Endodermal cell (in vitro differentiated cells): ENCODE data around the gene CCDC91. TPM values are rescaled to one million over a fixed set of nuclear protein-coding genes. Genes with fewer than 3 reads are reported as not detected.

Experiments used
- DNase-seq: peaks from one replicate; pipeline ENCODE4 v3.0.0-alpha.2; 2017
- H3K27ac ChIP-seq: 2 replicates; pipeline ENCODE4 v1.5.1; 2013; ENCODE audit warnings: mild to moderate bottlenecking, low read depth, low read length, moderate library complexity
- H3K27me3 ChIP-seq: 2 replicates; pipeline ENCODE4 v1.6.1; 2013; ENCODE audit warnings: mild to moderate bottlenecking, low read length, moderate library complexity; ENCODE audit not compliant: insufficient read depth, control insufficient read depth, poor library complexity, severe bottlenecking
- H3K36me3 ChIP-seq: 2 replicates; pipeline ENCODE4 v1.7.0; 2013; ENCODE audit warnings: mild to moderate bottlenecking, low read length, moderate library complexity; ENCODE audit not compliant: control insufficient read depth, insufficient read depth
- H3K4me1 ChIP-seq: one replicate; pipeline ENCODE4 v1.7.0; 2013; ENCODE audit warnings: low read length; ENCODE audit not compliant: control insufficient read depth, insufficient read depth
- H3K4me3 ChIP-seq: 2 replicates; pipeline ENCODE4 v1.5.1; 2013; ENCODE audit warnings: mild to moderate bottlenecking, low read length, moderate library complexity
- H3K9ac ChIP-seq: 2 replicates; pipeline ENCODE4 v1.6.1; 2013; ENCODE audit warnings: mild to moderate bottlenecking, low read length, moderate library complexity; ENCODE audit not compliant: poor library complexity, severe bottlenecking; ENCODE audit errors: extremely low read depth
- H3K9me3 ChIP-seq: 2 replicates; pipeline ENCODE4 v1.6.1; 2013; ENCODE audit warnings: mild to moderate bottlenecking, low read length, moderate library complexity; ENCODE audit not compliant: control insufficient read depth
- H3K27ac Mint-ChIP-seq: 2 replicates; pipeline ENCODE4 v1.8.0; 2020; ENCODE audit warnings: mixed read lengths
- H3K27me3 Mint-ChIP-seq: 2 replicates; pipeline ENCODE4 v1.8.0; 2021; ENCODE audit warnings: mild to moderate bottlenecking, mixed read lengths; ENCODE audit not compliant: insufficient read depth
- H3K36me3 Mint-ChIP-seq: 2 replicates; pipeline ENCODE4 v1.8.0; 2020; ENCODE audit warnings: low read depth, mixed read lengths
- H3K4me1 Mint-ChIP-seq: 2 replicates; pipeline ENCODE4 v1.8.0; 2020; ENCODE audit warnings: mixed read lengths
- H3K4me3 Mint-ChIP-seq: 2 replicates; pipeline ENCODE4 v1.8.0; 2020; ENCODE audit warnings: mild to moderate bottlenecking, moderate library complexity, mixed read lengths
- H3K9me3 Mint-ChIP-seq: 2 replicates; pipeline ENCODE4 v1.8.0; 2020; ENCODE audit warnings: mild to moderate bottlenecking, mixed read lengths
- CTCF ChIP-seq: fragments of 200-600 bp; sonication (generic); conservative IDR thresholded peaks from 2 replicates; pipeline ENCODE4 v1.5.0; 2021; ENCODE audit warnings: antibody characterized with exemption, mild to moderate bottlenecking
- WGBS, 2 experiments: methylation state at CpG; one replicate each; pipeline versions ENCODE4 v1.1.5 to v1.1.7; 2013; ENCODE audit warnings: missing lambda C conversion rate in 2 of 2, mixed read lengths in 1 of 2; ENCODE audit not compliant: insufficient coverage in 1 of 2, insufficient read length in 1 of 2; 5-methylcytosine and 5-hydroxymethylcytosine counted together
- total RNA-seq, 2 donors: library from RNA; stranded (reverse); fragmentation: NEBNext Ultra II Directional in 1 of 2; extraction: Animal tissue kit (Norgen Biotek cat#: 25700) in 1 of 2; gene quantifications; 2 replicates in 1 of 2; 3 replicates in 1 of 2; pipeline ENCODE4 v1.2.1, GENCODE V29; 2021

CCDC91 gene
- total RNA-seq, 2 donors from 2014 or later: 25.3 to 45.7 TPM

GRCh38 chr12:28578361-28578760 lies 388.1 kb downstream of the CCDC91 start:
- Mint-ChIP-seq H3K27ac (no peak overlapping the region), H3K27me3 (no peaks in the 10 kb centered on the region), H3K4me1 (no peaks in the 10 kb centered on the region), H3K4me3 (no peak overlapping the region), H3K9me3 (no peaks in the 10 kb centered on the region), H3K36me3 (no peaks in the 10 kb centered on the region)
- no peak for DNase-seq
- Histone ChIP-seq H3K4me1 (no peaks in the 10 kb centered on the region), H3K27ac (no peak overlapping the region), H3K9ac (no peak overlapping the region), H3K4me3 (no peak overlapping the region), H3K27me3 (no peaks in the 10 kb centered on the region), H3K36me3 (no peaks in the 10 kb centered on the region), H3K9me3 (no peaks in the 10 kb centered on the region)
- no peak for TF ChIP-seq CTCF
- 95 to 100% methylated on average over 1 to 3 of the region's 3 CpGs for WGBS, 2 experiments

- DNase-seq: no peak
- H3K4me1 ChIP-seq: no peaks in the 10 kb centered on the region
- H3K4me3 Mint-ChIP-seq: no peak overlapping the region
- H3K9me3 Mint-ChIP-seq: no peaks in the 10 kb centered on the region
- WGBS, 2 experiments: 85 to 94% methylated on average over 2 to 3 of the region's 3 CpGs
- TF ChIP-seq CTCF: no peak
- no peaks in the 10 kb centered on the region for H3K27me3 ChIP-seq
- H3K27me3 Mint-ChIP-seq: no peaks in the 10 kb centered on the region
- H3K9me3 ChIP-seq: no peaks in the 10 kb centered on the region
- no peak overlapping the region for H3K27ac Mint-ChIP-seq
- H3K27ac ChIP-seq: no peak overlapping the region
- no peaks in the 10 kb centered on the region for H3K36me3 Mint-ChIP-seq
- no peaks in the 10 kb centered on the region for H3K4me1 Mint-ChIP-seq
- no peaks in the 10 kb centered on the region for H3K36me3 ChIP-seq
- no peak overlapping the region for H3K9ac ChIP-seq
- no peak overlapping the region for H3K4me3 ChIP-seq
Observed at GRCh38 chr12:28578833-28579252, 388.6 kb downstream of the CCDC91 start.

- Mint-ChIP-seq H3K27me3 (no peaks in the 10 kb centered on the region), H3K36me3 (no peaks in the 10 kb centered on the region), H3K4me3 (no peak overlapping the region), H3K9me3 (no peaks in the 10 kb centered on the region), H3K4me1 (no peaks in the 10 kb centered on the region), H3K27ac (no peak overlapping the region)
- no peak overlapping the region for H3K27ac ChIP-seq
- H3K4me3 ChIP-seq: no peak overlapping the region
- H3K27me3 ChIP-seq: no peaks in the 10 kb centered on the region
- WGBS, 2 experiments: 81 to 100% methylated on average over 2 to 6 of the region's 6 CpGs
- H3K36me3 ChIP-seq: no peaks in the 10 kb centered on the region
- H3K9me3 ChIP-seq: no peaks in the 10 kb centered on the region
- H3K9ac ChIP-seq: no peak overlapping the region
- TF ChIP-seq CTCF: no peak
- no peak for DNase-seq
- no peaks in the 10 kb centered on the region for H3K4me1 ChIP-seq
Observed at GRCh38 chr12:28582672-28583376, 392.6 kb downstream of the CCDC91 start.
